Activated naive CD8-positive, alpha-beta T cell treated with anti-CD3 and anti-CD28 coated beads, Interleukin-2, amount 10 ng/mL, durations not matched to agents 7 days and 5 days (primary cell): ENCODE results near the gene PARPBP. TPM values are rescaled to one million over a fixed set of nuclear protein-coding genes. Genes with fewer than 3 reads are reported as not detected.

ENCODE experiments used
- ATAC-seq: fragments of 150-1000 bp; cut with Tn5 transposase; one replicate; pipeline ENCODE4 v1.10.0; 2021; ENCODE audit warnings: low read depth, moderate library complexity
- POLR2A ChIA-PET: fragments of 350-600 bp; sonication (Branson Sonifier 250); formaldehyde crosslinking; loops from one replicate; lab custom pipeline; 2021; ENCODE audit warnings: antibody characterized with exemption; lab: Charles Lee
- DNase-seq: peaks from one replicate; pipeline ENCODE4 v3.0.0; 2021
- H3K27ac Mint-ChIP-seq: one replicate; pipeline ENCODE4 v1.8.0; 2022; ENCODE audit warnings: mild to moderate bottlenecking, mixed read lengths
- H3K27me3 Mint-ChIP-seq: one replicate; pipeline ENCODE4 v1.8.0; 2022; ENCODE audit warnings: mild to moderate bottlenecking, moderate library complexity, mixed read lengths
- H3K36me3 Mint-ChIP-seq: one replicate; pipeline ENCODE4 v1.8.0; 2021; ENCODE audit warnings: mild to moderate bottlenecking, mixed read lengths
- H3K4me1 Mint-ChIP-seq: one replicate; pipeline ENCODE4 v1.8.0; 2021; ENCODE audit warnings: mixed read lengths
- H3K4me3 Mint-ChIP-seq: one replicate; pipeline ENCODE4 v1.8.0; 2022; ENCODE audit warnings: mild to moderate bottlenecking, moderate library complexity, mixed read lengths
- H3K9me3 Mint-ChIP-seq: one replicate; pipeline ENCODE4 v1.8.0; 2021; ENCODE audit warnings: mixed read lengths
- total RNA-seq, 2 experiments: library from RNA; stranded (reverse); gene quantifications; one replicate each; pipeline ENCODE4 v1.2.3, GENCODE V29; 2021

The PARPBP gene
- total RNA-seq, 2 experiments from 2014 or later, result 19.0 to 20.5 TPM

DNA sequence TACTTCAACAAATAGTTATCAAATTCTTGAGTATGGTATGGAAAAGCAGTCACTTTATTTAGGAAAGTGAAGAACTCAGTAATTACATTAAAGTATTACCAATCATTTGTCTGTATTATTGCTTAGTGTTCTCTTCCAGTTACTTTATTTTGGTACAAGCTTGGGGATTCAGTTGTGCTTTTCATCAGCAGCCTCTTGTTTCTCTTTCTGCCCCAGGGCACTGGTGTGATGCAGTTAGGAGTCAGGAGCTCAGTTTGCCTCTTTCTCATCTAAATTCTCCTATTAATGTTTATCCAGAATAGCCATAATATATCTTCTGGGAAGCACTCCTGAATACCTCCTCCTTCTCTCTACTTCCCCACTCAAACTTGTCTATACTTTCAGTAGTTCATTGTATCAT is 52.0 kb downstream of the PARPBP start:
- Mint-ChIP-seq H3K4me3 (no peak overlapping the region), H3K4me1 (peaks cover 2% of the 10 kb centered on the region), H3K27me3 (no peaks in the 10 kb centered on the region), H3K9me3 (no peaks in the 10 kb centered on the region), H3K36me3 (peaks cover 9% of the 10 kb centered on the region), H3K27ac (no peak overlapping the region)
- no peak for DNase-seq
- POLR2A ChIA-PET, result no interaction called here
- ATAC-seq, result no peak

DNA sequence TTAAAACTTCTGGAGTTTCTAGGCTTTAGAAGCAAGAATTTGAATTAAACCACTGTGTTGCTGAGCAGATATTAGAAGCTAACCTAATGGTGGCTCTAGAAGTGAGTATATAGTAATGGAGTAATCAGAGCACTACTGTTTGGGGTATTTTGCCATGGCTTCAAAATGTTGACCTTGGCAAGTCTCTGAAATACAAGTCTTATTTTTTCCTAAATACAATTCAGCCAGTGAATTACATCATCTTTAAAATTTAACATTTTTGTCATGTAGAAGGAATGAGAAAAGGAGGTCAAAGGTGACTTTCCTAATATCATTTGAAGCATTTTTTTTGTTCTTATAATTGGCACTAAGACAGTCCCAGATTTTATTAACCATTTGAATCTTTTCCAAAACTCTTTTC is 52.5 kb downstream of the PARPBP start:
- no peak overlapping the region for H3K4me3 Mint-ChIP-seq
- POLR2A ChIA-PET, result no interaction called here
- DNase-seq (no peak), ATAC-seq (no peak)
- peaks cover 2% of the 10 kb centered on the region for H3K4me1 Mint-ChIP-seq
- H3K36me3 Mint-ChIP-seq, result peaks cover 10% of the 10 kb centered on the region
- no peaks in the 10 kb centered on the region for H3K27me3 Mint-ChIP-seq
- H3K9me3 Mint-ChIP-seq, result no peaks in the 10 kb centered on the region
- no peak overlapping the region for H3K27ac Mint-ChIP-seq

DNA sequence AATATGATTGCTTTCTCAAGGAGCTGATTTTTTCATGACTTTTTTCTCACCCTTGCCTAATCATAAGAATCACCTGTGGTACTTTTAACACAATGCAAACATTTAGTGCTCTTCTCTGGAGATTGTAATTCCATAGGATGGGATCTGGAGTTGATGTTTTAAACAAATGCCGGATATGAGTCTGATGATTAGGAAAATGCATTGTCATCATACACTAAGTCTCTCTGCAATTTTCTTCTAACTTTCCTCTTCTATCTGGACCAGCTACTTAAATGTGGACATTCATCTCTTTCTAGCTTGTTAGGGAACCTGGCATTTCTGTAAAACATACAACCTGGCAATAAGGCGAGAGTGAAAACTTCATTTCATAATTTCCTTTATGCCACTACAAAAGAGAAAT is 54.1 kb downstream of the PARPBP start:
- ATAC-seq (no peak), DNase-seq (no peak)
- H3K4me1 Mint-ChIP-seq, result no peaks in the 10 kb centered on the region
- no peak overlapping the region for H3K4me3 Mint-ChIP-seq
- H3K27ac Mint-ChIP-seq, result no peak overlapping the region
- no peaks in the 10 kb centered on the region for H3K9me3 Mint-ChIP-seq
- no peaks in the 10 kb centered on the region for H3K27me3 Mint-ChIP-seq
- H3K36me3 Mint-ChIP-seq, result peaks cover 14% of the 10 kb centered on the region
- POLR2A ChIA-PET, result no interaction called here

DNA sequence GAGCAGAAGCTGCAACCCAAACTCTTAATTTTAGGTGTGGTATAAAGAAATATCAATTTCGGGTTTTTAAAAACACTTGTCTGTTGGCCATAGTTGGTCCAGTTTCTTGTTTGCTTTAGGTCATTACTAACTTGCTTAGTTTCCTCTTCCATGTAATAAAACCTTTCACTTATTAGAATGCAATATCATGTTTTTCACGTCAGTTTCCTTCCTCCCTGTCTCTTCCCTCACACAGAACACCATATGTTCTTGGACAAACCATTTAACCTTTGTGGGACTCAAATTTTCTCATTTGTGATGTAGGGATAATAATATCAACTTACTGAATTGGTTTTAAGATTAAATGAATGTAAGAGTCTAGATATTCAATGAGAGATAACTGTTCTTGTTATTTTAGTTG is 54.8 kb downstream of the PARPBP start:
- ATAC-seq (no peak), DNase-seq (no peak)
- no peak overlapping the region for H3K4me3 Mint-ChIP-seq
- POLR2A ChIA-PET, result no interaction called here
- H3K4me1 Mint-ChIP-seq, result no peaks in the 10 kb centered on the region
- H3K36me3 Mint-ChIP-seq, result peaks cover 14% of the 10 kb centered on the region
- H3K27ac Mint-ChIP-seq, result no peak overlapping the region
- no peaks in the 10 kb centered on the region for H3K9me3 Mint-ChIP-seq
- H3K27me3 Mint-ChIP-seq, result no peaks in the 10 kb centered on the region

- DNase-seq (no peak), ATAC-seq (no peak)
- POLR2A ChIA-PET, result no interaction called here
- H3K27me3 Mint-ChIP-seq, result no peaks in the 10 kb centered on the region
- no peak overlapping the region for H3K4me3 Mint-ChIP-seq
- no peaks in the 10 kb centered on the region for H3K4me1 Mint-ChIP-seq
- no peak overlapping the region for H3K27ac Mint-ChIP-seq
- H3K36me3 Mint-ChIP-seq, result peaks cover 18% of the 10 kb centered on the region
- no peaks in the 10 kb centered on the region for H3K9me3 Mint-ChIP-seq
Observed at GRCh38 chr12:102182635-102183034, 62.7 kb downstream of the PARPBP start.

- no peak overlapping the region for H3K4me3 Mint-ChIP-seq
- POLR2A ChIA-PET, result no interaction called here
- H3K36me3 Mint-ChIP-seq, result peaks cover 11% of the 10 kb centered on the region
- H3K4me1 Mint-ChIP-seq, result peaks cover 1% of the 10 kb centered on the region
- no peak for DNase-seq
- ATAC-seq, result no peak
- H3K9me3 Mint-ChIP-seq, result no peaks in the 10 kb centered on the region
- H3K27me3 Mint-ChIP-seq, result no peaks in the 10 kb centered on the region
- no peak overlapping the region for H3K27ac Mint-ChIP-seq
Observed at GRCh38 chr12:102195826-102196225, 75.8 kb downstream of the PARPBP start.

DNA sequence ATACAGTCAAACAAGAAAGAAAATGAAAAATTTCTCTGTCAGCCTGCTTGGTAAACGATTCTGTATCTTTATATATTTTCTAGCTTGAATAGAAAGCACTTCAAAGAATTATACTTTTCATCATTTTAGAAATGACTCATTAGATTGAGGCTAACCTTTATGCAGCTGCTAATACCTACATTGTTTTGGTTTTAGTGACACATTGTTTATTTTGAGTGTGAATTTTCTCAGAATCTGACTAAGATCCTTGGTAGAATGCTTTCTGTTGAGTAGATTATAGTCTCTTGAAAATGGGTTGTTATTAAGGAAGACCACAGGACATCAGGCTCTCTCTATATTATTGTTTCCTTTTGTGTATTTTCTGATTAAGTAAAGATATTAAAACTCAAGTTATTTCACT is 77.8 kb downstream of the PARPBP start, which contains the start of gene PMCH:
PMCH (minus strand) TSS at position 45 of the 400 bp plus-strand sequence. CDS start 63 bp downstream, outside the sequence.
- ATAC-seq (peak; percentile 78), DNase-seq (no peak)
- H3K27ac Mint-ChIP-seq, result no peak within 1 kb of the TSS
- POLR2A ChIA-PET, result no interaction called here
- H3K27me3 Mint-ChIP-seq, result no peaks in the 10 kb centered on the region
- peaks cover 1% of the 10 kb centered on the region for H3K4me1 Mint-ChIP-seq
- peaks cover 15% of the 10 kb centered on the region for H3K36me3 Mint-ChIP-seq
- no peaks in the 10 kb centered on the region for H3K9me3 Mint-ChIP-seq
- no peak within 1 kb of the TSS for H3K4me3 Mint-ChIP-seq

- H3K27ac Mint-ChIP-seq, result no peak overlapping the region
- no peaks in the 10 kb centered on the region for H3K4me1 Mint-ChIP-seq
- DNase-seq (no peak), ATAC-seq (no peak)
- no peak overlapping the region for H3K4me3 Mint-ChIP-seq
- H3K9me3 Mint-ChIP-seq, result peaks cover 2% of the 10 kb centered on the region
- H3K36me3 Mint-ChIP-seq, result peaks cover 34% of the 10 kb centered on the region
- no peaks in the 10 kb centered on the region for H3K27me3 Mint-ChIP-seq
- POLR2A ChIA-PET, result no interaction called here
Observed at GRCh38 chr12:102201436-102202061, 81.6 kb downstream of the PARPBP start.

DNA sequence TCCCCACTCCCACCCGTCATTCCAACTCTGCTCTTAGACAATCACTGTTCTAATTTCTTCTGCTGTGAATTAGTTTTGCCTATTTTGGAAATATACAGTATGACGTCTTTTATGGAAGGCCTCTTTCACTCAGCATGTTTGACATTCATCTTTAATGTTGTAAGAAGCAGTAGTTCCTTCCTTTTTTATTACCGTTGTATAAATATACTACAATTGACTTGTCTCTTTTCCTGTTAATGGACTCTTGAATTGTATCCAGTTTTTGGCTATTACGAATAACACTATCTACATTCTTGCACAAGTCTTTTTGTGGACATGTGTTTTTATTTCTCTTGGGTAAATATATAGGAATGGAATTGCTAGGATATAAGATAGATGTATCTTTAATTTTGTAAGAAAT is 82.6 kb downstream of the PARPBP start:
- POLR2A ChIA-PET, result no interaction called here
- Mint-ChIP-seq H3K27me3 (no peaks in the 10 kb centered on the region), H3K9me3 (peaks cover 6% of the 10 kb centered on the region), H3K4me3 (no peak overlapping the region), H3K36me3 (peaks cover 42% of the 10 kb centered on the region), H3K27ac (no peak overlapping the region), H3K4me1 (no peaks in the 10 kb centered on the region)
- ATAC-seq, result no peak
- DNase-seq, result no peak

GRCh38 chr12:102204025-102204424 is 84.0 kb downstream of the PARPBP start:
- no peak for ATAC-seq
- DNase-seq, result no peak
- POLR2A ChIA-PET, result no interaction called here
- no peaks in the 10 kb centered on the region for H3K27me3 Mint-ChIP-seq
- no peak overlapping the region for H3K4me3 Mint-ChIP-seq
- H3K9me3 Mint-ChIP-seq, result peaks cover 9% of the 10 kb centered on the region
- H3K27ac Mint-ChIP-seq, result no peak overlapping the region
- H3K4me1 Mint-ChIP-seq, result no peaks in the 10 kb centered on the region
- peaks cover 53% of the 10 kb centered on the region for H3K36me3 Mint-ChIP-seq

GRCh38 chr12:102215992-102216691 is 96.2 kb downstream of the PARPBP start:
- Mint-ChIP-seq H3K4me1 (no peaks in the 10 kb centered on the region), H3K27me3 (no peaks in the 10 kb centered on the region), H3K27ac (no peak overlapping the region), H3K36me3 (no peaks in the 10 kb centered on the region), H3K9me3 (no peaks in the 10 kb centered on the region), H3K4me3 (no peak overlapping the region)
- POLR2A ChIA-PET, result no interaction called here
- ATAC-seq (no peak), DNase-seq (no peak)

DNA sequence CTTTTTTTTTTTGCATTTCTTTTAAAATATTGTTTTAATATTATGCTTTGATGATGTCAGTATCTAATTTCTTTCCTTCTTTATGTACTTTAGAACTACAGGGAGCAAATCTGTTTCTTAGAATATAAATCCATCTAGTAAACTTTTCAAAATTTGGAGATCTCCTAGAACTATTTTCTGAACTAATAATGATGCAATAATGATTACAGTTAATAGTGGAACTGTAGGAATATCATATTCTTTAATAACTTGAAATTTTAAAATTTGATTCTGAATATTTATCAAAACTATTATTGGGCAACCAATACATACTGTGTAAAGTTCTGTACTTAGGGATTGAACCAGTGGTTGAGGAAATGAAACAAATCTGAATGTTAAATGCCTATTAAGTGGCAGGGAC is 100.8 kb downstream of the PARPBP start:
- Mint-ChIP-seq H3K9me3 (no peaks in the 10 kb centered on the region), H3K4me1 (no peaks in the 10 kb centered on the region), H3K4me3 (no peak overlapping the region), H3K27ac (no peak overlapping the region), H3K36me3 (no peaks in the 10 kb centered on the region), H3K27me3 (peaks cover 1% of the 10 kb centered on the region)
- ATAC-seq, result no peak
- POLR2A ChIA-PET, result no interaction called here
- DNase-seq, result no peak

DNA sequence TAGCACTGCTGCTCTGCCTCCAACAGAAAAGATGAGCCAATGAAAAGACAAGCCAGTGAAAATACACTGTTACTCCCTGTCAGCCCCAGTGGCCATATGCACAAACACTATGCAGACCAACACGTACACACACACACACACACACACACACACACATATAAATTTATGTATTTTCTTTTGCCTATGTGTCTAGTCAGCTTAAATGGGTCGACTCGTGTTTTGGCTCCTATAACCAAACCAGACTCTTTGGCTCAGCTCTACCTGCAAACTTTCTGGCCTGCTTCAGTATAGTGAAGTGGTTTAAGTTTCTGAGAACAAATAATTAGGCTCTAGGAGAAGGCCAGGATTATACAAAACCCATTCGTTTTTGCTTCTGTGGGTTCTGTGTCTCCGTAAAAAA is 108.0 kb downstream of the PARPBP start:
- H3K9me3 Mint-ChIP-seq, result no peaks in the 10 kb centered on the region
- no peaks in the 10 kb centered on the region for H3K36me3 Mint-ChIP-seq
- H3K4me1 Mint-ChIP-seq, result no peaks in the 10 kb centered on the region
- ATAC-seq (no peak), DNase-seq (no peak)
- no peak overlapping the region for H3K27ac Mint-ChIP-seq
- H3K27me3 Mint-ChIP-seq, result peaks cover 13% of the 10 kb centered on the region
- POLR2A ChIA-PET, result no interaction called here
- H3K4me3 Mint-ChIP-seq, result no peak overlapping the region

DNA sequence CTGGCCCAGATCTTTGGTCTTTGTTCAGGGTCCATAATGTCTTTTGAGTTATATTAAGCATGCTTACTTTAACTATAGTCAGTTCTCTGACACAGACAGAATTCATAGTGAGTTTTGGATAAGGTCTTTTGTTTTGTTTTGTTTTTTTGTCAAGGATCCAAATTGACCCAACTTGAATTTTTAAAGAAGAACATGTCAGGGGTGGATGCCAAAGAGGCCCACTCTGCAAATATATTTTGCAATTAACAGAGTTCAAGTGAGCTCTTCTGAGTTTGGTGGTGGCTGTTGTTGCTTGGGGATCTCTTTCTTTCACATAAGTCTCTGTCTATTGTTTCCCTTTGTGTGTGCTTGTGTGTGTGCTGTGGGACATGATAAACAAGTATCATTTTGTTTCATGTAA is 112.1 kb downstream of the PARPBP start:
- no peak for DNase-seq
- POLR2A ChIA-PET, result no interaction called here
- Mint-ChIP-seq H3K9me3 (no peaks in the 10 kb centered on the region), H3K4me1 (no peaks in the 10 kb centered on the region), H3K36me3 (no peaks in the 10 kb centered on the region), H3K27ac (no peak overlapping the region), H3K4me3 (no peak overlapping the region), H3K27me3 (peaks cover 17% of the 10 kb centered on the region)
- no peak for ATAC-seq
